Skin epidermis (tissue), 12 donors: ENCODE results near the gene SCFD2.
"Not testable (repeated sequence)": the region's sequence is repeated elsewhere in the genome, so short reads cannot be mapped to it uniquely, and the experiment has no call there.

Experiments used
- H3K27ac ChIP-seq, 21 experiments: fragments of 200-600 bp; sonication (generic) in 11 of 21; one replicate each; pipeline ENCODE4 v1.5.0; 2020; ENCODE audit warnings: mild to moderate bottlenecking in 3 of 21, inconsistent platforms in 2 of 21, moderate library complexity in 2 of 21
- H3K4me3 ChIP-seq, 7 experiments: fragments of 200-600 bp; sonication (generic) in 2 of 7; one replicate each; pipeline ENCODE4 v1.5.0; 2020; ENCODE audit warnings: inconsistent platforms in 2 of 7, mild to moderate bottlenecking in 2 of 7, moderate library complexity in 1 of 7

Gene SCFD2

DNA sequence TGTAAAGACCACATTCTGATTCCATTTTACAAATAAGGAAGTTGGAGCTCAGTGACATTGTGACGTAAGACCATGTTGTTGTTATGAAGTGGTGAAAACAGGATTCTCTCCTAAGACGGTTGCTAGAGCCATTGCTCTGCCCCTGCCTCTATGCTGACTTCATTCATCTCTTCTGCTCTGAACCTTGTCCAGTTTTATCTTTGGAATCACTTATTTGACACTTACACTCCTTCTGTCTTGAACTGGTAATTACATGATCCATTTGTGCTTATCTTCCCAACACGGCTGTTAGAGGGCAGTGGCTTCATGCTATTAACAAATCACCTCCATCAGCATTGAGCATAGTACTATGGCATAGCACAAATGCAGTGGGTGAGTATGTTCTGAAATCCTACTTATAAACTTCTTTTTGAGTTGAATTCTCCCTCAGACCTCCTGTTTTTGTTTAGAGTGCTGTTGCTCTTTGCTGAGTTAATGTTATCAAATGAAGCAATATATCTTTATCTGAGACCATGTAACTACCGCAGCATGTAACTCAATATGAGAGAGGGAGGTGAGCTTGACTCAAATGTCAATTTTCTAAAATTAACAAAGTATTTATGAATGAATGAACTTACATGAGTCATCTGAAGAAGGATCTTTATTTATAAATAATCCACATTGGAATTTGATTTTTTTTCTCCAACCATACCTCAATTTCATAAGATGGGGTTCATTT lies 326.0 kb downstream of the SCFD2 start:
- Histone ChIP-seq H3K4me3 (no peak overlapping the region), H3K27ac (no peak overlapping the region)

DNA sequence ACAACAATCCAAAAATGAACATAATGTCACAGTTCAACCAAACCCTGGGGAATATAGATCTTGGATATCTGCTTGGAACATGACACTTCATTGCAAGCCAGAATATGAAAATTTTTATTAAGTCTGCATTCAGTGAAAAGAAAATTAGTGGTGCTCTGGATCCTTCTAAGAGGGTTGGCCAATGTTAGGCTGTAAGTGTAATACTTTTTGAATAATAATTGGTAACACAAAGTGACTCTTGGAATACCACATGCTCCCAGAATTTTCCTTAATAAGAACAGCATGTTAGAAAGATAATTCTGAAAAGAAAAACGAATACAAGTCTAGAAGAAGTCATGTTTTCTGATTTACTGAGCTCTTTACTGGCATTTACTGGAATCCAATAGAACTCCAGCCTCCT lies 328.0 kb downstream of the SCFD2 start:
- peak overlapping the region in 1 of 21 experiments; percentile 65 for H3K27ac ChIP-seq

DNA sequence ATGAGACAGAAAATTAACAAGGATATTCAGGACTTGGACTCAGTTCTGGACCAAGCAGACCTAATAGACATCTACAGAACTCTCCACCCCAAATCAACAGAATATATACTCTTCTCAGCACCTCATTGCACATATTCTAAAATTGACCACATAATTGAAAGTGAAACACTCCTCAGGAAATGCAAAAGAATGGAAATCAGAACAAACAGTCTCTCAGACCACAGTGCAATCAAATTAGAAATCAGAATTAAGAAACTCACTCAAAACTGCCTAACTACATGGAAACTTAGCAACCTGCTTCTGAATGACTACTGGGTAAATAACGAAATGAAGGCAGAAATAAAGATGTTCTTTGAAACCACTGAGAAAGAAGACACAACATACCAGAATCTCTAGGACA lies 333.0 kb downstream of the SCFD2 start:
- H3K4me3 ChIP-seq, H3K27ac ChIP-seq: not testable (repeated sequence)

More for the DNA sequence above, 328.0 kb downstream of the SCFD2 start:
- no peak overlapping the region for H3K4me3 ChIP-seq

GRCh38 chr4:53026233-53026632 lies 339.6 kb downstream of the SCFD2 start:
- Histone ChIP-seq H3K27ac (no peak overlapping the region), H3K4me3 (no peak overlapping the region)

- Histone ChIP-seq H3K4me3 (no peak overlapping the region), H3K27ac (no peak overlapping the region)
Observed at GRCh38 chr4:53023677-53024299, 342.1 kb downstream of the SCFD2 start.

GRCh38 chr4:53022513-53023100 lies 343.3 kb downstream of the SCFD2 start:
- no peak overlapping the region for H3K27ac ChIP-seq
- H3K4me3 ChIP-seq: no peak overlapping the region

DNA sequence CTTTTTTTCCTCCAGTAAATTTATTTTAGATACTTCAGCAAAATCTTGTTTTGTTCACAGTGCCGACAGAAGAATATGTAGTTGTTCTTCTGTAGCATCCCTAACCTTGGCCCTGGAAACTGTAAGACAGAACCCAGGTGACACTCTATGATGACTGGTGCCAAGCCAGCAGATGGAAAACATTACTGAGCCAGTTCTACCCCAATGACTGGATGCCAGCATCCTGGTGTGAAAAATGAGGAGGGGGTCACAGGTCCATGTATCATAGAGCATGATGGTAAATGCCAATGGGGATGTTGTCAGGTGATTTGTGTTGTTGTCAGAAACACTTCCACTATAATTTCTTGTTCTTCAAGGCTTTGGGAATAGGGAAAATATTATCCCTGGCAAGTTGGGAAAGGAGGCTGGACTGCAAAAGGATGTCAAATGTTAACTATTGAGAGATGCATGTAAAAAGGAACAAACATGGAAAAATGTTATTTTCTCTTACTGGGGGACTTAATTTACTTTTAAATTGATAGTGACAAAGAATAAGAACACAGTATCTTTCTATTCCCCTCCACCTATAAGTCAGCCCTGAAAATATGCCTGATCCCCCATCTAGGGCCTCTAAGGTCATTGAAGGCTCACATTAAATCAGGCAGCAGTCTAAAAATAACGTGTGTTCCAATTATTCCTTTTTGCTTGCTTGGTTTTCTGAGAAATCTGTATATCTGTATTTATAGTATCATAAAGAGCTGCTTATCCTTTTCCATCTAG lies 343.9 kb downstream of the SCFD2 start:
- Histone ChIP-seq H3K4me3 (no peak overlapping the region), H3K27ac (no peak overlapping the region)

GRCh38 chr4:53019485-53020382 lies 346.1 kb downstream of the SCFD2 start:
- no peak overlapping the region for H3K4me3 ChIP-seq
- no peak overlapping the region for H3K27ac ChIP-seq

DNA sequence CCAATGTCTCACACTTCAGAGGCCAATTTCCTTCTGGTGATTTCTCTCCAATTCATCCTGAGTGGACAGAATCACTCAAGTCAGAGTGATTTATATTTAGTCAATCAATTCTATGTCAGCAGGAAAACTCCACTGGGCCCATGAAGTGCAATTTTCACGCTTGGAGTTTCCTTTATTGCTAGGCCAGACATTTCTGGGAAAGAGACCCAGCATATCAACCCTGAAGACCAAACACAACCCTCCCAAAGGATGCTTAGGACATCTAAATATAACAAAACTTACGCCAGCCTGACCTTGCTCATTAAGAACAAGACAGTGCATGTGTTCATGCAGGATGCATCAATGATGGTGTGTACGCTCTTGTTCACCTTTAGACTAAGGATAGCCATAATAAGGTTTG lies 347.4 kb downstream of the SCFD2 start:
- Histone ChIP-seq H3K4me3 (no peak overlapping the region), H3K27ac (no peak overlapping the region)

GRCh38 chr4:53016099-53016820 lies 349.6 kb downstream of the SCFD2 start:
- H3K27ac ChIP-seq: no peak overlapping the region
- H3K4me3 ChIP-seq: no peak overlapping the region

- H3K27ac ChIP-seq: no peak overlapping the region
Observed at GRCh38 chr4:53015681-53016080, 350.2 kb downstream of the SCFD2 start.

DNA sequence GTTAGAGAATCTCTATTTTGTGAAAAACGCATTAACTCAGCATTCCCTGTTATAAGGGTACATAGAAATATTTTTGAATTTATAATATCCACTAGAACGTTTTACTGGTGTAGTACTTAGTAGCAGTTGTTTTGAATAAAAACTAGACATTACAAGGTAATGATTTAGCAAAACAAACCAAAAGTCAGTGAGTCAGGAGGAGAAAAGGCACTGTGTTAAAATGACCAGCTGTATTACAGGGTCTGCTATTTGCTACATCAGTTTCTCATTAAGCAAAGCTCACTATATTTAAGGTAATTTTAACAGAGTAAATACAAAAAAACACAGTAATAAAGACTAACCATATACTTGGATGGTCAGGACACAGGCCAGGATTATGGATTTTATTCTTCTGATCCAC lies 351.0 kb downstream of the SCFD2 start:
- no peak overlapping the region for H3K4me3 ChIP-seq
- no peak overlapping the region for H3K27ac ChIP-seq

More at GRCh38 chr4:53015681-53016080, 350.2 kb downstream of the SCFD2 start:
- H3K4me3 ChIP-seq: no peak overlapping the region

DNA sequence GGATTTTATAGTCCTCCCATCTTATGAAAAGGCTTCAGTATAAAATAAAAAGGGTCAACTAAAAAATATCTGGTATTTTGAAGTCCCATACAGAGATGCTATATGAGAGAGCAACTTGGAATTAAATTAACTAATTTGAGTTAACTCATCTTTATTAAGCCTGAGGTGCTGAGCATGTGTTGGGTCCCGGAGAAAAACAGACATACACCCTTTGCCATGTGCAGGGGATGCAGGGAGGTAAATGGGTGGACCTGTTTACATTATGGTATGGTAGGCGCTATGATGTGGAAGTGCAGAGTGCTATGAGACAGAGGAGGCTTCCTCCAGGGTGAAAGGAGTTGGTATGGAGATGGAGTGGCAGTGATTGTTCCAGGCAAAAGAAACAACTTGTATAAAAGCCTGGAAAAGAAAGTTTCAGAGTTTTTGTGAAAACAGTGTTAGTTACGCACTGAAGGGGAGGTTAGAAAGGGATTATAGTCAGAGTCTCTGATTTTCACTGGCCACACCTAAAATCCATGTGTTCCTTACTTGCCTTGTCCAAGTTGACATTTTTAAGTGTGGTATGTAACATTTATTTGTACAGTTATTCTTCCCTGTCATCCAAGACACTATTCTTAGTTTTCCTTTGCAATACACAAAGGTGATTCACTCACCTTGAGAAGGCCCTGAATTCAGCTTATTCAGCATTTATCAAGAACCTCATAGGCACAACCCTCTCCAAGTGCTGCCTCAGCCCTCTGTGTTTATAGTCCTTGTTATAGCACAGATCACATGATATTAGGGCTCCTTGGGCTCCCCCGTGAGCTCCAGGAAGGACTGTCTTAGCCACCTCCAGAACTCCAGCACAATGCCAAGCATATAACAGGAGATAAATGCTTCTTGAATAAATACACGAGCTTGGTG lies 351.7 kb downstream of the SCFD2 start:
- no peak overlapping the region for H3K4me3 ChIP-seq
- H3K27ac ChIP-seq: no peak overlapping the region

GRCh38 chr4:53012738-53013137 lies 353.1 kb downstream of the SCFD2 start:
- Histone ChIP-seq H3K27ac (peak overlapping the region in 5 of 21 experiments; percentile 0 to 65 (median 33)), H3K4me3 (no peak overlapping the region)

GRCh38 chr4:53011259-53011905 lies 354.5 kb downstream of the SCFD2 start:
- H3K27ac ChIP-seq: peak overlapping the region in 1 of 21 experiments; percentile 2

DNA sequence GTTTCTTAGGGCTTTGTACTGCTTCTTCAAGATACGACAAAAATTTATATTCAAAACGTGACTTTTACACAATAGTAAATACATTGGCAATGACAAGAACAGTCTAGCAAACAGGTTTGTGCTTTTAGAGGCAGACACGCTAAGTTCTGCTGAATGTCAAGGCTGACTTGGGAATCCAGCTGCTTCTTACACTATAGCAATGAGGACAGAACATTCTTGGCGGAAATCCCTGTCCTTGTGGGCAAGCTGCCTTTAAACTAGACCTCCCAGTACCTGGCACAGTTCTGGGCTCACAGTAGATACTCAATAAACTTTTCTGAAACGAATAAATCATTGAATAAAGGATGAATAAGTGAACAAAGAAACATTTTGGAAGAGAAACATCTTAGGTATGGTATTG lies 355.5 kb downstream of the SCFD2 start:
- Histone ChIP-seq H3K27ac (no peak overlapping the region), H3K4me3 (no peak overlapping the region)

More at GRCh38 chr4:53011259-53011905, 354.5 kb downstream of the SCFD2 start:
- H3K4me3 ChIP-seq: no peak overlapping the region

DNA sequence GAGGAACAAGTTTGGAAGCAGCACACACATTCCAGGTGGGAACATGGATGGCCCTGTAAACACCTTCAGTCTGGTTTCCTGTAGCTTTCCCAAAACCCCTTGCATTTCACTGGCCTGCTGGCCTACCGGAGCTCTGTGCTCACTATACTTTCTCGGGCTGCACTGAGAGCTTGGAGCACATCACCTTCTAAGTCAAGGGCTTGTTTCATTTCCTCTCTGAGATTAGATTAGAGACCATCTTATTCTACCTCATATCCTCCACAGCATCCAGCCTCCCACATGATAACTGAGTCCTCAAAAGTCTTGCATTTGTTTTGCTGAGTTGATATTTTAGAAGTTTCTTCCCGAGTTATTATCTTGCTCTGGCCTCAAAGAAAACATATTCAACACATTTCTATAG lies 356.0 kb downstream of the SCFD2 start:
- H3K27ac ChIP-seq: no peak overlapping the region

More for the DNA sequence above, 356.0 kb downstream of the SCFD2 start:
- no peak overlapping the region for H3K4me3 ChIP-seq
